ENCODE data around the gene CERT1.
"Not testable (repeated sequence)": the region's sequence is repeated elsewhere in the genome, so short reads cannot be mapped to it uniquely, and the experiment has no call there.

The CERT1 gene

GRCh38 chr5:75523275-75523674 lies 11.8 kb upstream of the CERT1 start:
- no peak for DNase-seq

GRCh38 chr5:75522542-75522941 lies 11.1 kb upstream of the CERT1 start:
- no peak for DNase-seq

GRCh38 chr5:75522025-75522424 lies 10.6 kb upstream of the CERT1 start:
- no peak for DNase-seq

- no peak for DNase-seq
These were observed 9.8 kb upstream of the CERT1 start for GRCh38 chr5:75521195-75521594.

- no peak for DNase-seq
These were observed 8.3 kb upstream of the CERT1 start for GRCh38 chr5:75519761-75520160.

GRCh38 chr5:75514323-75514722 lies 2.9 kb upstream of the CERT1 start:
- DNase-seq = no peak

- no peak for DNase-seq
These were observed 2.4 kb upstream of the CERT1 start for GRCh38 chr5:75513841-75514240.

- no peak for DNase-seq
These were observed 1.1 kb upstream of the CERT1 start for GRCh38 chr5:75512383-75513074.

- peak; percentile 37 to 48 for DNase-seq
These were observed 494 bp downstream of the CERT1 start for GRCh38 chr5:75510836-75511434.

- no peak for DNase-seq
These were observed 1.0 kb downstream of the CERT1 start for GRCh38 chr5:75510417-75510835.

GRCh38 chr5:75509956-75510355 lies 1.5 kb downstream of the CERT1 start:
- DNase-seq = no peak

- DNase-seq = no peak
These were observed 1.9 kb downstream of the CERT1 start for GRCh38 chr5:75509546-75509945.

- no peak for DNase-seq
These were observed 3.6 kb downstream of the CERT1 start for GRCh38 chr5:75507841-75508240.

- not testable (repeated sequence) for DNase-seq
These were observed 6.3 kb downstream of the CERT1 start for GRCh38 chr5:75505112-75505511.

GRCh38 chr5:75498875-75499274 lies 12.6 kb downstream of the CERT1 start:
- DNase-seq = not testable (repeated sequence)

- DNase-seq = no peak
These were observed 13.1 kb downstream of the CERT1 start for GRCh38 chr5:75498208-75498777.

GRCh38 chr5:75496026-75496425 lies 15.4 kb downstream of the CERT1 start:
- DNase-seq = no peak

- no peak for DNase-seq
These were observed 19.8 kb downstream of the CERT1 start for GRCh38 chr5:75491621-75492020.

GRCh38 chr5:75489847-75490246 lies 21.6 kb downstream of the CERT1 start:
- not testable (repeated sequence) for DNase-seq

GRCh38 chr5:75484605-75485004 lies 26.8 kb downstream of the CERT1 start:
- no peak for DNase-seq

GRCh38 chr5:75482482-75482881 lies 28.9 kb downstream of the CERT1 start:
- no peak for DNase-seq

GRCh38 chr5:75481024-75481423 lies 30.4 kb downstream of the CERT1 start:
- DNase-seq = no peak

GRCh38 chr5:75475364-75475763 lies 36.1 kb downstream of the CERT1 start:
- DNase-seq = no peak

- DNase-seq = no peak
These were observed 38.0 kb downstream of the CERT1 start for GRCh38 chr5:75473463-75473862.

GRCh38 chr5:75472973-75473372 lies 38.5 kb downstream of the CERT1 start:
- no peak for DNase-seq

Measured in activated CD4-positive, alpha-beta T cell treated with anti-CD3 and anti-CD28 coated beads, Interleukin-2, amount 50 U/mL, for 48 hours (primary cell).